Endodermal cell (in vitro differentiated cells): ENCODE measurements around the gene COL23A1. TPM values are rescaled to one million over a fixed set of nuclear protein-coding genes. Genes with fewer than 3 reads are reported as not detected.

Source experiments
- DNase-seq: peaks from one replicate; pipeline ENCODE4 v3.0.0-alpha.2; 2017
- H3K27ac ChIP-seq: 2 replicates; pipeline ENCODE4 v1.5.1; 2013; ENCODE audit warnings: mild to moderate bottlenecking, low read depth, low read length, moderate library complexity
- H3K27me3 ChIP-seq: 2 replicates; pipeline ENCODE4 v1.6.1; 2013; ENCODE audit warnings: mild to moderate bottlenecking, low read length, moderate library complexity; ENCODE audit not compliant: insufficient read depth, control insufficient read depth, poor library complexity, severe bottlenecking
- H3K36me3 ChIP-seq: 2 replicates; pipeline ENCODE4 v1.7.0; 2013; ENCODE audit warnings: mild to moderate bottlenecking, low read length, moderate library complexity; ENCODE audit not compliant: control insufficient read depth, insufficient read depth
- H3K4me1 ChIP-seq: one replicate; pipeline ENCODE4 v1.7.0; 2013; ENCODE audit warnings: low read length; ENCODE audit not compliant: control insufficient read depth, insufficient read depth
- H3K4me3 ChIP-seq: 2 replicates; pipeline ENCODE4 v1.5.1; 2013; ENCODE audit warnings: mild to moderate bottlenecking, low read length, moderate library complexity
- H3K9ac ChIP-seq: 2 replicates; pipeline ENCODE4 v1.6.1; 2013; ENCODE audit warnings: mild to moderate bottlenecking, low read length, moderate library complexity; ENCODE audit not compliant: poor library complexity, severe bottlenecking; ENCODE audit errors: extremely low read depth
- H3K9me3 ChIP-seq: 2 replicates; pipeline ENCODE4 v1.6.1; 2013; ENCODE audit warnings: mild to moderate bottlenecking, low read length, moderate library complexity; ENCODE audit not compliant: control insufficient read depth
- H3K27ac Mint-ChIP-seq: 2 replicates; pipeline ENCODE4 v1.8.0; 2020; ENCODE audit warnings: mixed read lengths
- H3K27me3 Mint-ChIP-seq: 2 replicates; pipeline ENCODE4 v1.8.0; 2021; ENCODE audit warnings: mild to moderate bottlenecking, mixed read lengths; ENCODE audit not compliant: insufficient read depth
- H3K36me3 Mint-ChIP-seq: 2 replicates; pipeline ENCODE4 v1.8.0; 2020; ENCODE audit warnings: low read depth, mixed read lengths
- H3K4me1 Mint-ChIP-seq: 2 replicates; pipeline ENCODE4 v1.8.0; 2020; ENCODE audit warnings: mixed read lengths
- H3K4me3 Mint-ChIP-seq: 2 replicates; pipeline ENCODE4 v1.8.0; 2020; ENCODE audit warnings: mild to moderate bottlenecking, moderate library complexity, mixed read lengths
- H3K9me3 Mint-ChIP-seq: 2 replicates; pipeline ENCODE4 v1.8.0; 2020; ENCODE audit warnings: mild to moderate bottlenecking, mixed read lengths
- CTCF ChIP-seq: fragments of 200-600 bp; sonication (generic); conservative IDR thresholded peaks from 2 replicates; pipeline ENCODE4 v1.5.0; 2021; ENCODE audit warnings: antibody characterized with exemption, mild to moderate bottlenecking
- WGBS, 2 experiments: methylation state at CpG; one replicate each; pipeline versions ENCODE4 v1.1.5 to v1.1.7; 2013; ENCODE audit warnings: missing lambda C conversion rate in 2 of 2, mixed read lengths in 1 of 2; ENCODE audit not compliant: insufficient coverage in 1 of 2, insufficient read length in 1 of 2; 5-methylcytosine and 5-hydroxymethylcytosine counted together
- total RNA-seq, 2 donors: library from RNA; stranded (reverse); fragmentation: NEBNext Ultra II Directional in 1 of 2; extraction: Animal tissue kit (Norgen Biotek cat#: 25700) in 1 of 2; gene quantifications; 2 replicates in 1 of 2; 3 replicates in 1 of 2; pipeline ENCODE4 v1.2.1, GENCODE V29; 2021

COL23A1 gene
- total RNA-seq, 2 donors from 2014 or later: 50.2 to 71.3 TPM

GRCh38 chr5:178236679-178237078 is 353.5 kb downstream of the COL23A1 start:
- DNase-seq: no peak
- peaks cover 8% of the 10 kb centered on the region for H3K4me1 Mint-ChIP-seq

GRCh38 chr5:178236126-178236525 is 354.1 kb downstream of the COL23A1 start:
- Mint-ChIP-seq H3K4me3 (no peak overlapping the region), H3K36me3 (peaks cover 5% of the 10 kb centered on the region), H3K27ac (no peak overlapping the region), H3K4me1 (peaks cover 14% of the 10 kb centered on the region), H3K27me3 (no peaks in the 10 kb centered on the region), H3K9me3 (no peaks in the 10 kb centered on the region)
- DNase-seq: no peak
- Histone ChIP-seq H3K4me3 (no peak overlapping the region), H3K9me3 (no peaks in the 10 kb centered on the region), H3K4me1 (peaks cover 6% of the 10 kb centered on the region), H3K27me3 (no peaks in the 10 kb centered on the region), H3K27ac (no peak overlapping the region), H3K9ac (no peak overlapping the region), H3K36me3 (peaks cover under 1% of the 10 kb centered on the region)
- WGBS, 2 experiments: 94 to 96% methylated on average over 4 to 9 of the region's 9 CpGs
- no peak for TF ChIP-seq CTCF

More at GRCh38 chr5:178236679-178237078, 353.5 kb downstream of the COL23A1 start:
- Histone ChIP-seq H3K36me3 (no peaks in the 10 kb centered on the region), H3K4me3 (no peak overlapping the region), H3K27ac (no peak overlapping the region), H3K9ac (no peak overlapping the region), H3K4me1 (peaks cover 1% of the 10 kb centered on the region), H3K9me3 (no peaks in the 10 kb centered on the region), H3K27me3 (no peaks in the 10 kb centered on the region)
- no peak for TF ChIP-seq CTCF
- no peak overlapping the region for H3K4me3 Mint-ChIP-seq
- H3K36me3 Mint-ChIP-seq: no peaks in the 10 kb centered on the region
- WGBS, 2 experiments: 94 to 96% methylated on average over 2 to 4 of the region's 4 CpGs
- H3K27me3 Mint-ChIP-seq: no peaks in the 10 kb centered on the region
- H3K9me3 Mint-ChIP-seq: no peaks in the 10 kb centered on the region
- no peak overlapping the region for H3K27ac Mint-ChIP-seq

- Histone ChIP-seq H3K9ac (no peak overlapping the region), H3K27ac (no peak overlapping the region), H3K9me3 (no peaks in the 10 kb centered on the region), H3K4me3 (no peak overlapping the region), H3K27me3 (no peaks in the 10 kb centered on the region), H3K36me3 (peaks cover 6% of the 10 kb centered on the region), H3K4me1 (peaks cover 6% of the 10 kb centered on the region)
- H3K9me3 Mint-ChIP-seq: no peaks in the 10 kb centered on the region
- H3K27me3 Mint-ChIP-seq: no peaks in the 10 kb centered on the region
- no peak overlapping the region for H3K4me3 Mint-ChIP-seq
- H3K27ac Mint-ChIP-seq: no peak overlapping the region
- no peak for TF ChIP-seq CTCF
- DNase-seq: no peak
- H3K4me1 Mint-ChIP-seq: peaks cover 14% of the 10 kb centered on the region
- WGBS, 2 experiments: 80 to 86% methylated on average over 1 to 3 of the region's 3 CpGs
- H3K36me3 Mint-ChIP-seq: peaks cover 10% of the 10 kb centered on the region
Observed at GRCh38 chr5:178235588-178235974, 354.6 kb downstream of the COL23A1 start.
